ENCODE data around the gene CKAP5. TPM values are rescaled to one million over a fixed set of nuclear protein-coding genes. Genes with fewer than 3 reads are reported as not detected.
"Not testable (repeated sequence)": the region's sequence is repeated elsewhere in the genome, so short reads cannot be mapped to it uniquely, and the experiment has no call there.

The CKAP5 gene
- total RNA-seq, 4 donors from 2014 or later: 18.2 to 36.9 (median 29.7) TPM

DNA sequence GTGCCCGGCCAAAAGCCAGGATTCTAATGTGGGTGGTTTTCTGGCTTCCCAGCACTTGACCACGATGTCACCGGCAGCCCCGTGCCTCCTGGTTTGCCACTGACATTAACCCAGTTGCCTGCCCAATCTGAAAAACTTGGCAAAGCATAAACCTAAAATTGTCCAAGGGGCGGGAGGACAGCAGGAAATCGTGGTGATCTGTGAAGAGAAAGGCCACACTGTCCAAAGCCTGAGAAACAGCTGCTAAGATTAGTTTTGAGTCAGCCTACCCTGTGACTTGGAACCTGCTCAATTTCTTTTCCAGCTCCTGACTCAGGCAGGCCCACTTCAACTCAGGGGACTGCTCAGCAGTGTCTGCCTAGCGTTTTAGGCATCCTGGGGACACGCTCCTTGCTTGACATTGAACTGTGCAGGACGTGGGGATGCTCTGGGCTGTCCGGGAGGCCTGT, 135.2 kb downstream of the CKAP5 start:
- 54 to 73% methylated on average over 4 to 6 of the region's 10 CpGs for WGBS, 2 donors
- H3K36me3 ChIP-seq: peaks cover under 1 to 30% (median 4%) of the 10 kb centered on the region in 3 donors
- H3K4me3 ChIP-seq: no peak overlapping the region
- peaks cover 0 to 15% (median 4%) of the 10 kb centered on the region in 3 donors for H3K4me1 ChIP-seq
- H3K9me3 ChIP-seq: no peaks in the 10 kb centered on the region
- intact Hi-C loops (cut with DNase I): no loop called here
- DNase-seq: no peak
- peak in 1 of 4 donors; percentile 12 for TF ChIP-seq POLR2A (IDR thresholded peaks at IDR 0.05)
- TF ChIP-seq, protein P1, sequence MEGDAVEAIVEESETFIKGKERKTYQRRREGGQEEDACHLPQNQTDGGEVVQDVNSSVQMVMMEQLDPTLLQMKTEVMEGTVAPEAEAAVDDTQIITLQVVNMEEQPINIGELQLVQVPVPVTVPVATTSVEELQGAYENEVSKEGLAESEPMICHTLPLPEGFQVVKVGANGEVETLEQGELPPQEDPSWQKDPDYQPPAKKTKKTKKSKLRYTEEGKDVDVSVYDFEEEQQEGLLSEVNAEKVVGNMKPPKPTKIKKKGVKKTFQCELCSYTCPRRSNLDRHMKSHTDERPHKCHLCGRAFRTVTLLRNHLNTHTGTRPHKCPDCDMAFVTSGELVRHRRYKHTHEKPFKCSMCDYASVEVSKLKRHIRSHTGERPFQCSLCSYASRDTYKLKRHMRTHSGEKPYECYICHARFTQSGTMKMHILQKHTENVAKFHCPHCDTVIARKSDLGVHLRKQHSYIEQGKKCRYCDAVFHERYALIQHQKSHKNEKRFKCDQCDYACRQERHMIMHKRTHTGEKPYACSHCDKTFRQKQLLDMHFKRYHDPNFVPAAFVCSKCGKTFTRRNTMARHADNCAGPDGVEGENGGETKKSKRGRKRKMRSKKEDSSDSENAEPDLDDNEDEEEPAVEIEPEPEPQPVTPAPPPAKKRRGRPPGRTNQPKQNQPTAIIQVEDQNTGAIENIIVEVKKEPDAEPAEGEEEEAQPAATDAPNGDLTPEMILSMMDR (IDR thresholded peaks at IDR 0.05): no peak
- H3K27ac ChIP-seq: peak overlapping the region; percentile 53 to 90 (median 78)
- H3K27me3 ChIP-seq: no peaks in the 10 kb centered on the region

DNA sequence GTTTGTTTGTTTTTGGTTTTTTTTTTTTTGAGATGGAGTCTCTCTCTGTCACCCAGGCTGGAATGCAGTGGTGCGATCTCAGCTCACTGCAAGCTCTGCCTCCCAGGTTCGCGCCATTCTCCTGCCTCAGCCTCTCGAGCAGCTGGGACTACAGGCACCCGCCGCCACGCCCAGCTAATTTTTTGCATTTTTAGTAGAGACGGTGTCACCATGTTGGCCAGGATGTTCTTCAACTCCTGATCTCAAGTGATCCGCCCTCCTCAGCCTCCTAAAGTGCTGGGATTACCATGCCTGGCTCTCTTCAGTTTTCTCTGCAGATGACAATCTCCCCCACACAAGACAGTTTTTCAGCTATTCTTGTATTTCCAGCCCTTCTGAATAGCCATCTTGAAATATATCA, 136.7 kb downstream of the CKAP5 start:
- WGBS, 2 donors: 89 to 95% methylated on average over 8 to 9 of the region's 9 CpGs

DNA sequence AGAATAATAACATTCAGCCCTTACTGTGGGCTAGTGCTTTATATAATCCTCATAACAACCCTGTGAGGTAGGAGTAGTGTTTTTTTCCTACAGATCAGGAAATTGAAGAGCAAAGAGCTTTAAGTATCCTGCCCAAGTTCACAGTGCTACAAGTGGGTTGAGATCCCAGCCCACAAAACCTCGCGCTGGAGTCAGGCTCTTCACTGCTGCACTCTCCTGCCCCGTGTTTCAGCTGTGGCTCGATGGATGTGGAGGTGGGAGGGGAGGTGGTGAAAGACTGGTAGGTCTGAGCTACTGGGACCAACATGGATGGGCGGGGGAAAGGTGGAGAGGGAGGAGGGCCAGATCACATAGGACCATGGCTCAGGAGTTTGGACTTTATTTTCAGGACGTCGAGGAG, 139.2 kb downstream of the CKAP5 start:
- 82 to 95% methylated on average over 7 of the region's 7 CpGs for WGBS, 2 donors
- no peak overlapping the region for H3K27ac ChIP-seq
- H3K27me3 ChIP-seq: no peaks in the 10 kb centered on the region
- intact Hi-C loops (cut with DNase I): no loop called here
- peaks cover 16 to 70% (median 27%) of the 10 kb centered on the region in 3 donors for H3K36me3 ChIP-seq
- H3K4me3 ChIP-seq: no peak overlapping the region
- TF ChIP-seq, protein P1 (IDR thresholded peaks at IDR 0.05): no peak
- no peak for TF ChIP-seq POLR2A (IDR thresholded peaks at IDR 0.05)
- no peak for DNase-seq
- no peaks in the 10 kb centered on the region for H3K9me3 ChIP-seq
- peaks cover 0 to 21% (median 8%) of the 10 kb centered on the region in 3 donors for H3K4me1 ChIP-seq

More for the DNA sequence above, 136.7 kb downstream of the CKAP5 start:
- H3K36me3 ChIP-seq: peaks cover 15 to 45% (median 19%) of the 10 kb centered on the region in 3 donors
- H3K4me1 ChIP-seq; H3K27ac ChIP-seq; H3K9me3 ChIP-seq; H3K27me3 ChIP-seq; intact Hi-C loops (cut with DNase I); H3K4me3 ChIP-seq; DNase-seq: not testable (repeated sequence)

DNA sequence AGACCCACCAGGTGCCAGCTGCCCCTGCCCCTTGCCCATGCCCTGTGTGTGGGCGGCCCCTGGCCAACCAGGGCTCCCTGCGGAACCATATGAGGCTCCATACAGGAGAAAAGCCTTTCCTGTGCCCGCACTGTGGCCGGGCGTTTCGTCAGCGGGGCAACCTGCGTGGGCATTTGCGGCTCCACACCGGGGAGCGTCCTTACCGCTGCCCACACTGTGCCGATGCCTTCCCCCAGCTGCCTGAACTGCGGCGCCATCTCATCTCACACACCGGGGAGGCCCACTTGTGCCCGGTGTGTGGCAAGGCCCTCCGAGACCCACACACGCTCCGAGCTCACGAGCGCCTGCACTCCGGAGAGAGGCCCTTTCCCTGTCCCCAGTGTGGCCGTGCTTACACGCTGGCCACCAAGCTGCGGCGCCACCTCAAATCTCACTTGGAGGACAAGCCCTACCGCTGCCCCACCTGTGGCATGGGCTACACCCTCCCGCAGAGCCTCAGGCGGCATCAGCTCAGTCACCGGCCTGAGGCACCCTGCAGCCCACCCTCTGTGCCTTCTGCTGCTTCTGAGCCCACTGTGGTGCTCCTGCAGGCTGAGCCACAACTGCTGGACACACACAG, 140.9 kb downstream of the CKAP5 start:
- no peak for TF ChIP-seq POLR2A (IDR thresholded peaks at IDR 0.05)
- TF ChIP-seq, protein P1 (IDR thresholded peaks at IDR 0.05): no peak
- Histone ChIP-seq H3K36me3 (peaks cover 16 to 71% (median 27%) of the 10 kb centered on the region in 3 donors), H3K9me3 (no peaks in the 10 kb centered on the region), H3K4me1 (peaks cover 6 to 23% (median 10%) of the 10 kb centered on the region in 3 donors), H3K4me3 (no peak overlapping the region), H3K27ac (no peak overlapping the region), H3K27me3 (no peaks in the 10 kb centered on the region)
- no peak for DNase-seq
- WGBS, 2 donors: 89 to 98% methylated on average over 8 to 9 of the region's 31 CpGs
- intact Hi-C loops (cut with DNase I): no loop called here

DNA sequence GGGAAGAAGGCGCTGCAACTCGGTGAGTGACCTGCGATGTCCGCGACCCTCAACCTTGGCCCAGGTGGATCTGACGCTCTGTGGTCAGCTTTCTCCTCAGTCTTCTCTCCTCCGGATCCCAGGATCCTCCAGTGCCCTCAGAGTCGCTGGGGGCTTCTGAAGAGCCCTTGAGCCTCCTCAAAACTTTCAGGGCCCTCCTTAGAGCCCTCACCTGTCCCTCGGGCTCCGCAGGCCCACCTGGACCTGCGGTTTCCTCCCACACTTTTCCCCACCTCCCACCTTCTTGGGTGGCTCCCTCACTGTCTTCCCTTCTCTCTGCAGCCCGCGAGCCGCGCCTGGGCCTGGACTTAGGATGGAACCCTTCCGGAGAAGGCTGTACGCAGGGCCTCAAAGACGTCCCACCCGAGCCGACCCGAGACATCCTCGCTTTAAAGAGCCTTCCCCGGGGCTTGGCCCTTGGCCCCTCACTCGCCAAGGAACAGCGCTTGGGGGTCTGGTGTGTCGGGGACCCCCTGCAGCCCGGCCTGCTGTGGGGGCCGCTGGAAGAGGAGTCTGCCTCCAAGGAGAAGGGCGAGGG, 144.9 kb downstream of the CKAP5 start:
- intact Hi-C loops (cut with DNase I): no loop called here
- DNase-seq: no peak

More for the DNA sequence above, 144.9 kb downstream of the CKAP5 start:
- Histone ChIP-seq H3K4me3 (peak overlapping the region; percentile 84 to 94 (median 89)), H3K27ac (peak overlapping the region; percentile 88 to 96 (median 92)), H3K9me3 (no peaks in the 10 kb centered on the region), H3K27me3 (no peaks in the 10 kb centered on the region), H3K4me1 (peaks cover 33 to 61% (median 45%) of the 10 kb centered on the region in 3 donors), H3K36me3 (peaks cover 16 to 56% (median 26%) of the 10 kb centered on the region in 3 donors)
- TF ChIP-seq, protein P1 (IDR thresholded peaks at IDR 0.05): no peak
- TF ChIP-seq POLR2A (IDR thresholded peaks at IDR 0.05): no peak
- 0 to 2% methylated on average over 8 to 12 of the region's 29 CpGs for WGBS, 2 donors
